NCI-H748 (cell line): ENCODE data around the gene ADCYAP1R1.
"Not testable (repeated sequence)": the region's sequence is repeated elsewhere in the genome, so short reads cannot be mapped to it uniquely, and the experiment has no call there.

Source experiments
- DNase-seq: peaks from one replicate; lab custom pipeline; 2025; ENCODE audit not compliant: unreplicated experiment; lab: John Stamatoyannopoulos, UW

The ADCYAP1R1 gene

GRCh38 chr7:31126976-31127375, 74.9 kb downstream of the ADCYAP1R1 start:
- peak; percentile 32 for DNase-seq

- peak; percentile 28 for DNase-seq
These were observed 77.0 kb downstream of the ADCYAP1R1 start for GRCh38 chr7:31129067-31129466.

GRCh38 chr7:31133497-31133896, 81.4 kb downstream of the ADCYAP1R1 start:
- DNase-seq = no peak

GRCh38 chr7:31134246-31135188, 82.4 kb downstream of the ADCYAP1R1 start:
- DNase-seq = peak; percentile 83

- DNase-seq = no peak
These were observed 85.1 kb downstream of the ADCYAP1R1 start for GRCh38 chr7:31137234-31137633.

- peak; percentile 11 for DNase-seq
These were observed 93.2 kb downstream of the ADCYAP1R1 start for GRCh38 chr7:31145339-31145738.

- DNase-seq = no peak
These were observed 93.9 kb downstream of the ADCYAP1R1 start for GRCh38 chr7:31146030-31146429.

- no peak for DNase-seq
These were observed 94.4 kb downstream of the ADCYAP1R1 start for GRCh38 chr7:31146538-31146937.

- no peak for DNase-seq
These were observed 99.7 kb downstream of the ADCYAP1R1 start for GRCh38 chr7:31151849-31152248.

GRCh38 chr7:31153318-31153717, 101.2 kb downstream of the ADCYAP1R1 start:
- DNase-seq = not testable (repeated sequence)

GRCh38 chr7:31160941-31161340, 108.8 kb downstream of the ADCYAP1R1 start:
- DNase-seq = no peak
